HL-60 (cell line): ENCODE data around the gene SH2B3.

Experiments used
- GABPA ChIP-seq: IDR thresholded peaks from 2 replicates; pipeline ENCODE4 v1.6.1; 2012; ENCODE audit warnings: low read depth
- POLR2AphosphoS5 ChIP-seq: IDR thresholded peaks from 2 replicates; pipeline ENCODE4 v1.6.1; 2012; ENCODE audit warnings: low read depth
- REST ChIP-seq: IDR thresholded peaks from 2 replicates; pipeline ENCODE4 v1.6.1; 2012; ENCODE audit warnings: low read depth; ENCODE audit not compliant: insufficient replicate concordance
- SPI1 ChIP-seq: IDR thresholded peaks from 2 replicates; pipeline ENCODE4 v1.6.1; 2012; ENCODE audit warnings: low read depth, mild to moderate bottlenecking, borderline replicate concordance
- TF ChIP-seq, protein P1 (sequence below): IDR thresholded peaks from one replicate; pipeline ENCODE4 v1.5.1; 2011; ENCODE audit warnings: low read length, control low read depth, inconsistent platforms; ENCODE audit not compliant: insufficient read depth

- TF ChIP-seq, protein P1, sequence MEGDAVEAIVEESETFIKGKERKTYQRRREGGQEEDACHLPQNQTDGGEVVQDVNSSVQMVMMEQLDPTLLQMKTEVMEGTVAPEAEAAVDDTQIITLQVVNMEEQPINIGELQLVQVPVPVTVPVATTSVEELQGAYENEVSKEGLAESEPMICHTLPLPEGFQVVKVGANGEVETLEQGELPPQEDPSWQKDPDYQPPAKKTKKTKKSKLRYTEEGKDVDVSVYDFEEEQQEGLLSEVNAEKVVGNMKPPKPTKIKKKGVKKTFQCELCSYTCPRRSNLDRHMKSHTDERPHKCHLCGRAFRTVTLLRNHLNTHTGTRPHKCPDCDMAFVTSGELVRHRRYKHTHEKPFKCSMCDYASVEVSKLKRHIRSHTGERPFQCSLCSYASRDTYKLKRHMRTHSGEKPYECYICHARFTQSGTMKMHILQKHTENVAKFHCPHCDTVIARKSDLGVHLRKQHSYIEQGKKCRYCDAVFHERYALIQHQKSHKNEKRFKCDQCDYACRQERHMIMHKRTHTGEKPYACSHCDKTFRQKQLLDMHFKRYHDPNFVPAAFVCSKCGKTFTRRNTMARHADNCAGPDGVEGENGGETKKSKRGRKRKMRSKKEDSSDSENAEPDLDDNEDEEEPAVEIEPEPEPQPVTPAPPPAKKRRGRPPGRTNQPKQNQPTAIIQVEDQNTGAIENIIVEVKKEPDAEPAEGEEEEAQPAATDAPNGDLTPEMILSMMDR: no peak
- TF ChIP-seq POLR2AphosphoS5: no peak
- TF ChIP-seq GABPA: no peak
- no peak for TF ChIP-seq REST
- TF ChIP-seq SPI1: no peak
Observed at GRCh38 chr12:111448266-111448830, 42.6 kb downstream of the SH2B3 start.
